ENCODE data around the gene APOC3. TPM values are rescaled to one million over a fixed set of nuclear protein-coding genes. Genes with fewer than 3 reads are reported as not detected.

The APOC3 gene
- total and polyA plus RNA-seq, 9 of the 15 experiments (the other 6 are each of a cell fraction or from before 2014, with no cell fraction given): 1.1 TPM; not detected in 8

DNA sequence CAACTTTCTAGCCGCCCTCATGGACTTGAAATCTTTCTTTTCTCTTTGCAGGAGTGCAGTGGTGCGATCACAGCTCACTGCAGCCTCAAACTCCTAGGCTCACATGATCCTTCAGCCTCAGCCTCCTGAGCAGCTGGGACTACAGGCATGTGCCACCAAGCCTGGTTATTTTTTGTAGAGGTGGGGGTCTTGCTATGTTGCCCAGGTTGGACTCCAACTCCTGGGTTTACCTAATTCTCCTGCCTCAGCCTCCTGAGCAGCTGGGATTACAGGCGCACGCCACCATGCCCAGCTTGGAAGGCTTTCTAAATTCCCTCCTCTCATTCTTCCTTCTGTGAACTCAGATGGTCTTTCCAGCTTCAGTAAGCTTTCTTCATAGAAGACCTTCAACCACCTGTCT lies 12.4 kb downstream of the APOC3 start (continued):
- TF ChIP-seq CEBPB (tag; IDR thresholded peaks at IDR 0.05) (no peak), NEUROD1 (IDR thresholded peaks at IDR 0.05; ENCODE audit: borderline replicate concordance, low read depth, low read length, partially characterized antibody) (no peak)

DNA sequence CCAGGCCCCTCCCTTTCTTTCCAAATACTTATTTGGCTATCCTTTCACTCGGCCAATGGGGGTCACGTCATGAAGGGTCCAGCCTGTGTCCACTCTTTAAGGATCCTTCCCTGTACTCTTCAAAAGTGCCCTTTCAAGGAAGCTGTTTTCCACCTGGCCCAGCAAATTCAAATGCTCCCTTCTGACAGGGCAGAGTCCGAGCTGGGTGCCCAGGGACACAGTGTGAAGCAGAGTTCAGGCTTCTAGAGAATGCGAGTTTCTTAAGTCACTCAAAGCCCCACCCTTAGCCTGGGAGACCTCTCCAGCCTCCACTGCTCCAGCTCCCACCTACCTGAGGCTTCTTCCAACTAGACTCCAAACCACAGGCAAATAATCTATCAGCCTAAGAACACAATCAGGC lies 13.2 kb downstream of the APOC3 start:
- Histone ChIP-seq H3K4me3 (no peak overlapping the region), H3K9me1 (ENCODE audit: control insufficient read depth, insufficient read depth, low read length) (no peaks in the 10 kb centered on the region), H3K36me3 (ENCODE audit: control insufficient read depth, insufficient read depth, low read length) (peaks cover 40% of the 10 kb centered on the region; the same call in 2 of the 3 replicates), H2AFZ (ENCODE audit: low read depth, low read length) (no peak overlapping the region), H3K9me3 (replicated peaks; ENCODE audit: control insufficient read depth, insufficient read depth, low read depth, low read length) (no peaks in the 10 kb centered on the region), H3K79me2 (ENCODE audit: control insufficient read depth, insufficient read depth, low read length) (no peaks in the 10 kb centered on the region), H3K4me2 (ENCODE audit: insufficient read depth, low read length) (no peak overlapping the region), H3K9ac (ENCODE audit: insufficient read depth in 1 of 2, low read depth in 2 of 2, low read length in 2 of 2) (no peak overlapping the region), H3K27me3 (ENCODE audit: control insufficient read depth in 2 of 2, insufficient read depth in 2 of 2, low read length in 2 of 2) (no peaks in the 10 kb centered on the region; a peak in 1 of 5 replicates), H4K20me1 (replicated peaks; ENCODE audit: control insufficient read depth, insufficient read depth, low read length) (no peaks in the 10 kb centered on the region), H3K4me1 (replicated peaks in 1 of 2; ENCODE audit: control insufficient read depth in 2 of 2, insufficient read depth in 2 of 2, low read length in 2 of 2) (peaks cover 7 to 13% of the 10 kb centered on the region in 2 experiments; a peak in 3 of 5 replicates), H3K27ac (ENCODE audit: extremely low read depth, low read depth, low read length) (no peak overlapping the region)
- ATAC-seq (no peak), FAIRE-seq (no peak), DNase-seq (ENCODE audit: extremely low read depth in 1 of 4, low spot score in 3 of 4) (no peak)
- intact Hi-C loops (cut with micrococcal nuclease) (no loop called here), in situ Hi-C loops (cut with MboI) (no loop called here)
- WGBS (ENCODE audit: insufficient coverage, low coverage, missing lambda C conversion rate): 57% methylated on average over 4 of the region's 4 CpGs
- POLR2A ChIA-PET: interaction anchor here (0.5 to 1.0 kb wide), 4 partner anchors 8 to 356 kb away, joined by 3 to 5 read pairs (median 4); no protein-coding TSS in a partner anchor
- CTCF ChIA-PET (ENCODE audit: low intra/inter-chr PET ratio): no interaction called here
- no peak for TF ChIP-seq FOXP1 (CRISPR knock-in tag; IDR thresholded peaks at IDR 0.05)
- TF ChIP-seq, protein P1, sequence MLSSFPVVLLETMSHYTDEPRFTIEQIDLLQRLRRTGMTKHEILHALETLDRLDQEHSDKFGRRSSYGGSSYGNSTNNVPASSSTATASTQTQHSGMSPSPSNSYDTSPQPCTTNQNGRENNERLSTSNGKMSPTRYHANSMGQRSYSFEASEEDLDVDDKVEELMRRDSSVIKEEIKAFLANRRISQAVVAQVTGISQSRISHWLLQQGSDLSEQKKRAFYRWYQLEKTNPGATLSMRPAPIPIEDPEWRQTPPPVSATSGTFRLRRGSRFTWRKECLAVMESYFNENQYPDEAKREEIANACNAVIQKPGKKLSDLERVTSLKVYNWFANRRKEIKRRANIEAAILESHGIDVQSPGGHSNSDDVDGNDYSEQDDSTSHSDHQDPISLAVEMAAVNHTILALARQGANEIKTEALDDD (IDR thresholded peaks at IDR 0.05): peak; percentile 53
- no TSS peak for BruUV-seq (replicated peaks)

Data from K562 (cell line).